Prostate gland (tissue), 2 donors: Measurements from ENCODE around the gene ST14. TPM values are rescaled to one million over a fixed set of nuclear protein-coding genes. Genes with fewer than 3 reads are reported as not detected.

Experiments used
- DNase-seq: peaks from one replicate; pipeline ENCODE4 v3.0.0-alpha.2; 2019; ENCODE audit warnings: low spot score
- H3K27ac ChIP-seq, 2 donors: fragments of 200-600 bp; sonication (generic); 2 replicates each; pipeline ENCODE4 v1.5.1; 2017 to 2019
- H3K27me3 ChIP-seq: fragments of 200-600 bp; sonication (generic); replicated peaks from 2 replicates; pipeline ENCODE4 v1.5.1; 2019; ENCODE audit not compliant: insufficient read depth
- H3K36me3 ChIP-seq, 2 donors: fragments of 200-600 bp; sonication (generic); 1 replicate in 1 of 2; 2 replicates in 1 of 2; pipeline versions ENCODE4 v1.5.1 to v1.8.1; 2017 to 2019
- H3K4me1 ChIP-seq: fragments of 200-600 bp; sonication (generic); replicated peaks from 2 replicates; pipeline ENCODE4 v1.5.1; 2019
- H3K4me3 ChIP-seq, 2 donors: fragments of 200-600 bp; sonication (generic); 2 replicates each; pipeline ENCODE4 v1.5.1; 2017 to 2019
- H3K9me3 ChIP-seq: fragments of 200-600 bp; sonication (generic); 2 replicates; pipeline ENCODE4 v1.5.1; 2017
- POLR2A ChIP-seq: fragments of 450-650 bp; IDR thresholded peaks from one replicate; pipeline ENCODE4 v1.6.1; 2016; ENCODE audit warnings: antibody characterized with exemption, mild to moderate bottlenecking
- POLR2AphosphoS5 ChIP-seq: sonication (generic); formaldehyde crosslinking; IDR thresholded peaks from one replicate; pipeline ENCODE4 v1.6.1; 2017; ENCODE audit warnings: antibody characterized with exemption
- WGBS: methylation state at CpG from one replicate; pipeline ENCODE4 v1.1.5; 2018; 5-methylcytosine and 5-hydroxymethylcytosine counted together
- intact Hi-C: fragments of 100-400 bp; cut with DNase I; formaldehyde crosslinking; loops from one replicate; pipeline ENCODE4 v1.14.2; 2022
- total RNA-seq, 2 donors: library from RNA; depleted of rRNA; stranded (reverse); fragments of >200 nt; gene quantifications; one replicate each; pipeline ENCODE4 v1.1.0, GENCODE V29; 2016
- TF ChIP-seq, protein P1 (sequence below), 4 experiments: fragments of 200-600 bp in 2 of 4; fragments of 450-650 bp in 2 of 4; sonication (generic) in 2 of 4; IDR thresholded peaks; 1 replicate in 3 of 4; 2 replicates in 1 of 4; pipeline ENCODE4 v1.5.1; 2016 to 2019; ENCODE audit warnings: antibody characterized with exemption in 4 of 4, mild to moderate bottlenecking in 2 of 4, moderate library complexity in 2 of 4

The ST14 gene
- total RNA-seq, 2 donors from 2014 or later: 39.8 to 114 TPM

- Histone ChIP-seq H3K36me3 (no peaks in the 10 kb centered on the region), H3K9me3 (no peaks in the 10 kb centered on the region), H3K27me3 (no peaks in the 10 kb centered on the region), H3K4me1 (no peaks in the 10 kb centered on the region), H3K4me3 (no peak overlapping the region), H3K27ac (no peak overlapping the region)
- no peak for DNase-seq
- intact Hi-C loops: no loop called here
- 90% methylated on average over 4 of the region's 4 CpGs for WGBS
- TF ChIP-seq POLR2AphosphoS5: no peak
These were observed 44.9 kb upstream of the ST14 start for GRCh38 chr11:130114726-130115125.

GRCh38 chr11:130115218-130115617 lies 44.4 kb upstream of the ST14 start:
- H3K36me3 ChIP-seq: no peaks in the 10 kb centered on the region
- 72% methylated on average over 2 of the region's 2 CpGs for WGBS
- H3K9me3 ChIP-seq: no peaks in the 10 kb centered on the region
- H3K27ac ChIP-seq: no peak overlapping the region
- H3K4me3 ChIP-seq: no peak overlapping the region
- DNase-seq: no peak
- TF ChIP-seq POLR2A (no peak), POLR2AphosphoS5 (no peak)
- TF ChIP-seq, protein P1, sequence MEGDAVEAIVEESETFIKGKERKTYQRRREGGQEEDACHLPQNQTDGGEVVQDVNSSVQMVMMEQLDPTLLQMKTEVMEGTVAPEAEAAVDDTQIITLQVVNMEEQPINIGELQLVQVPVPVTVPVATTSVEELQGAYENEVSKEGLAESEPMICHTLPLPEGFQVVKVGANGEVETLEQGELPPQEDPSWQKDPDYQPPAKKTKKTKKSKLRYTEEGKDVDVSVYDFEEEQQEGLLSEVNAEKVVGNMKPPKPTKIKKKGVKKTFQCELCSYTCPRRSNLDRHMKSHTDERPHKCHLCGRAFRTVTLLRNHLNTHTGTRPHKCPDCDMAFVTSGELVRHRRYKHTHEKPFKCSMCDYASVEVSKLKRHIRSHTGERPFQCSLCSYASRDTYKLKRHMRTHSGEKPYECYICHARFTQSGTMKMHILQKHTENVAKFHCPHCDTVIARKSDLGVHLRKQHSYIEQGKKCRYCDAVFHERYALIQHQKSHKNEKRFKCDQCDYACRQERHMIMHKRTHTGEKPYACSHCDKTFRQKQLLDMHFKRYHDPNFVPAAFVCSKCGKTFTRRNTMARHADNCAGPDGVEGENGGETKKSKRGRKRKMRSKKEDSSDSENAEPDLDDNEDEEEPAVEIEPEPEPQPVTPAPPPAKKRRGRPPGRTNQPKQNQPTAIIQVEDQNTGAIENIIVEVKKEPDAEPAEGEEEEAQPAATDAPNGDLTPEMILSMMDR (IDR thresholded peaks at IDR 0.05): no peak
- intact Hi-C loops: no loop called here
- no peaks in the 10 kb centered on the region for H3K4me1 ChIP-seq
- H3K27me3 ChIP-seq: no peaks in the 10 kb centered on the region

DNA sequence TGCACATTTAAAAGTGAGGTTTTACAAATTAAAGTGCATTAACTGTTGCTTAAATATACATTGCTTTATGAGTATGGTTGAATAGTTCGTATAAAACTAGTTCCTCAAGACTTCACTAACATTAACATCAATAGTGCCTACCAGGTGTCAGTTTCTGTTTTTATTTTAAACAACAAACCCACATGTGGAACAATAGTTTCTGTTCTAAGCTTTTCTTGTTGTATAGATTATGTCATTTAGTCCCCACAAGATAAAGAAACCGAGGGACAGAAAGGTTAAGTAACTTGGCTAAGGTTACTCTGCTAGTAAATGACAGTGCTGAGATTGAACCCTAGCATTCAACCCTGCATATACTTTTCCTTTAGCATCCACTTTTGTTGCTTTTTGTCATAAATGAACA lies 41.4 kb upstream of the ST14 start:
- WGBS: 78% methylated on average over 2 of the region's 2 CpGs
- Histone ChIP-seq H3K9me3 (no peaks in the 10 kb centered on the region), H3K36me3 (no peaks in the 10 kb centered on the region), H3K27ac (no peak overlapping the region), H3K4me3 (no peak overlapping the region), H3K27me3 (no peaks in the 10 kb centered on the region), H3K4me1 (no peaks in the 10 kb centered on the region)
- TF ChIP-seq POLR2A (no peak), POLR2AphosphoS5 (no peak)
- TF ChIP-seq, protein P1 (IDR thresholded peaks at IDR 0.05): no peak
- intact Hi-C loops: no loop called here
- no peak for DNase-seq

GRCh38 chr11:130118636-130119387 lies 40.8 kb upstream of the ST14 start:
- TF ChIP-seq POLR2A (no peak), POLR2AphosphoS5 (no peak)
- TF ChIP-seq, protein P1 (IDR thresholded peaks at IDR 0.05): no peak
- Histone ChIP-seq H3K9me3 (no peaks in the 10 kb centered on the region), H3K4me3 (no peak overlapping the region), H3K27me3 (no peaks in the 10 kb centered on the region), H3K4me1 (no peaks in the 10 kb centered on the region), H3K36me3 (no peaks in the 10 kb centered on the region), H3K27ac (no peak overlapping the region)
- DNase-seq: no peak
- WGBS: 91% methylated on average over 9 of the region's 9 CpGs
- intact Hi-C loops: no loop called here

DNA sequence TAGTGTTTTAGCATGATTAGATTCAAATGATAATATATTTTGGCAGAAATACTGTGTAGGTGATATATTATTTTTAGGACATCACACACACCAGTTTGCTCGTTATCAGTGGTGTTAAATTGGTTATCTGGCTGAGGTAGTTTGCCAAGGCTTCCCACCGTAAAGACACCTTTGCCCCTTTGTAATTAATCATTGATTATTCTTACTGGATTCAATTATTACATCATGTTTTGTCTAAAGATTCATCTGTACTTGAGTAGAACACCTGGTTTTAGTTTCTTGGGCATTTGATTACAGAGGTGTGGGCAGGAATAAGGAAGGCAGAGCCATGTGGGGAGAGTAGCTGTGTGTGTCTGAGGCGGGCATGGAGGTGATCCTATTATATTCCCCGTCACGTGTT lies 39.5 kb upstream of the ST14 start:
- H3K36me3 ChIP-seq: peaks cover 0 to 2% of the 10 kb centered on the region in 2 donors
- no peak overlapping the region for H3K4me3 ChIP-seq
- H3K4me1 ChIP-seq: no peaks in the 10 kb centered on the region
- H3K9me3 ChIP-seq: no peaks in the 10 kb centered on the region
- no peak for TF ChIP-seq POLR2A
- TF ChIP-seq, protein P1 (IDR thresholded peaks at IDR 0.05): no peak
- no peak for TF ChIP-seq POLR2AphosphoS5
- H3K27ac ChIP-seq: no peak overlapping the region
- no peak for DNase-seq
- no peaks in the 10 kb centered on the region for H3K27me3 ChIP-seq
- WGBS: 87% methylated on average over 5 of the region's 5 CpGs
- intact Hi-C loops: loop anchor here (5.0 to 10.0 kb wide), 2 partner anchors 45 to 118 kb away; partner anchors contain the start of gene PRDM10
